ENCODE results near the gene MSTN.

DNA sequence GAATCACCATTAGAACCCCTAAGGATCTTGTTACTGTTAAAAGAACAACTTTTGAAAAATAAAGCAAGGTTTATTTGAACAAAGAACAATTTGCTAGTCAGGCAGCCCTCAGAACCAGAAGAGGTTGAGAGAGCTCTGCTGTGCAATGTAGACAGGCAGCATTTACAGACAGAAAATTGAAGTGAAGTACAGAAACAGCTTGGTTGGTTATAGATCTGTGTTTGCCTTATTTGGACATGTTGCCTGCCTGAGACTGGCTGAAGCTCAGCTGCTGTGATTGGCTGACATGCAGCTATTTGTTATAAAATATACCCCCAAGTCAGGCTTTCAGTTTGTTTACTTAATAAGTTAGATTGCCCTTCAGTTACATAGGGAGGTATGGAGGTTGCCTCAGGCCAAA lies 12.5 kb downstream of the MSTN start:
- TF ChIP-seq EZH2 (IDR thresholded peaks at IDR 0.05; ENCODE audit: low read depth): no peak
- TF ChIP-seq, protein P1, sequence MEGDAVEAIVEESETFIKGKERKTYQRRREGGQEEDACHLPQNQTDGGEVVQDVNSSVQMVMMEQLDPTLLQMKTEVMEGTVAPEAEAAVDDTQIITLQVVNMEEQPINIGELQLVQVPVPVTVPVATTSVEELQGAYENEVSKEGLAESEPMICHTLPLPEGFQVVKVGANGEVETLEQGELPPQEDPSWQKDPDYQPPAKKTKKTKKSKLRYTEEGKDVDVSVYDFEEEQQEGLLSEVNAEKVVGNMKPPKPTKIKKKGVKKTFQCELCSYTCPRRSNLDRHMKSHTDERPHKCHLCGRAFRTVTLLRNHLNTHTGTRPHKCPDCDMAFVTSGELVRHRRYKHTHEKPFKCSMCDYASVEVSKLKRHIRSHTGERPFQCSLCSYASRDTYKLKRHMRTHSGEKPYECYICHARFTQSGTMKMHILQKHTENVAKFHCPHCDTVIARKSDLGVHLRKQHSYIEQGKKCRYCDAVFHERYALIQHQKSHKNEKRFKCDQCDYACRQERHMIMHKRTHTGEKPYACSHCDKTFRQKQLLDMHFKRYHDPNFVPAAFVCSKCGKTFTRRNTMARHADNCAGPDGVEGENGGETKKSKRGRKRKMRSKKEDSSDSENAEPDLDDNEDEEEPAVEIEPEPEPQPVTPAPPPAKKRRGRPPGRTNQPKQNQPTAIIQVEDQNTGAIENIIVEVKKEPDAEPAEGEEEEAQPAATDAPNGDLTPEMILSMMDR (conservative IDR thresholded peaks at IDR 0.05): no peak
